ENCODE results near the gene OR51M1.

DNA sequence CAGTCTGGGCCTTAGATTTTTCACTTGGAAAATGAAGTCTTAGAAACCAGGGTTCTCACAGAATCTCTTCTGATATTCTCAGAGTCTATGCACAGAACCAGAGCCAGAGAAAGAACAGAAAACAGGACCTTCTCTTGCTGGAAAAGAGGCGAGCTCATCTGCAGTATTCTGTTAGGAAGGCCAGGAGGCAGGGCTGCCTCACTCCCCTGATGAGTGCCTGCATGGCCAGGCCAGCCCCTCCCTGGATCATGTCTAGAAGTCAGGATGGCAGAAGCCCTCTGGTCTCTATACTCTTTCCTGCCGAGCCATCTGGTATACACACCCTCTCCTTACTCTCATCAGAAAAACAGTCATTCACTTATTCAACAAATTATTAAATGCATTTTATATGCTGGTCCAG, 723 bp downstream of the OR51M1 start:
- TF ChIP-seq, protein P1, sequence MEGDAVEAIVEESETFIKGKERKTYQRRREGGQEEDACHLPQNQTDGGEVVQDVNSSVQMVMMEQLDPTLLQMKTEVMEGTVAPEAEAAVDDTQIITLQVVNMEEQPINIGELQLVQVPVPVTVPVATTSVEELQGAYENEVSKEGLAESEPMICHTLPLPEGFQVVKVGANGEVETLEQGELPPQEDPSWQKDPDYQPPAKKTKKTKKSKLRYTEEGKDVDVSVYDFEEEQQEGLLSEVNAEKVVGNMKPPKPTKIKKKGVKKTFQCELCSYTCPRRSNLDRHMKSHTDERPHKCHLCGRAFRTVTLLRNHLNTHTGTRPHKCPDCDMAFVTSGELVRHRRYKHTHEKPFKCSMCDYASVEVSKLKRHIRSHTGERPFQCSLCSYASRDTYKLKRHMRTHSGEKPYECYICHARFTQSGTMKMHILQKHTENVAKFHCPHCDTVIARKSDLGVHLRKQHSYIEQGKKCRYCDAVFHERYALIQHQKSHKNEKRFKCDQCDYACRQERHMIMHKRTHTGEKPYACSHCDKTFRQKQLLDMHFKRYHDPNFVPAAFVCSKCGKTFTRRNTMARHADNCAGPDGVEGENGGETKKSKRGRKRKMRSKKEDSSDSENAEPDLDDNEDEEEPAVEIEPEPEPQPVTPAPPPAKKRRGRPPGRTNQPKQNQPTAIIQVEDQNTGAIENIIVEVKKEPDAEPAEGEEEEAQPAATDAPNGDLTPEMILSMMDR (IDR thresholded peaks at IDR 0.05; ENCODE audit: extremely low read depth in 1 of 2, insufficient read depth in 1 of 2, low read depth in 1 of 2, low read length in 2 of 2): no peak
- TF ChIP-seq POLR2A (IDR thresholded peaks at IDR 0.05; ENCODE audit: low read depth, low read length): no peak
- TF ChIP-seq EZH2 (IDR thresholded peaks at IDR 0.05; ENCODE audit: borderline replicate concordance, low read depth, low read length, severe bottlenecking): no peak
- TF ChIP-seq POLR2AphosphoS5 (IDR thresholded peaks at IDR 0.05; ENCODE audit: insufficient read depth, low read depth, low read length): no peak

Data from endothelial cell of umbilical vein (primary cell).